Mucosa of descending colon (tissue), 3 donors: ENCODE measurements around the gene TNKS2. TPM values are rescaled to one million over a fixed set of nuclear protein-coding genes. Genes with fewer than 3 reads are reported as not detected.
A peak's percentile ranks its signal among the peaks of the same experiment; 100 is the strongest.
"Not testable (repeated sequence)": the region's sequence is repeated elsewhere in the genome, so short reads cannot be mapped to it uniquely, and the experiment has no call there.

Experiments used
- ATAC-seq: fragments of 200-7000 bp; cut with Tn5 transposase; one replicate; pipeline ENCODE4 v1.9.1; 2020; ENCODE audit warnings: mild to moderate bottlenecking, moderate library complexity
- DNase-seq, 3 donors: peaks; one replicate each; pipeline ENCODE4 v3.0.0-alpha.2; 2020
- H3K36me3 ChIP-seq: fragments of 200-600 bp; one replicate; pipeline ENCODE4 v1.8.0; 2021; ENCODE audit warnings: low read depth, mild to moderate bottlenecking
- H3K4me1 ChIP-seq: fragments of 200-600 bp; one replicate; pipeline ENCODE4 v1.8.0; 2021; ENCODE audit warnings: low read depth, mild to moderate bottlenecking
- H3K4me3 ChIP-seq: fragments of 200-600 bp; one replicate; pipeline ENCODE4 v1.8.0; 2021; ENCODE audit warnings: mild to moderate bottlenecking
- H3K9me3 ChIP-seq: fragments of 200-600 bp; one replicate; pipeline ENCODE4 v1.8.0; 2021; ENCODE audit warnings: mild to moderate bottlenecking
- intact Hi-C, 2 donors: fragments of 100-400 bp; cut with DNase I in 1 of 2; cut with micrococcal nuclease in 1 of 2; formaldehyde crosslinking; loops; one replicate each; pipeline versions ENCODE4 v1.11.0 to v1.11.1; 2022; cut with DNase I, micrococcal nuclease
- long read RNA-seq, 2 donors: library from polyadenylated mRNA; unstranded; transcript quantifications; one replicate each; pipeline ENCODE4 v2.0.0, GENCODE V29; 2019 to 2021
- total RNA-seq, 3 donors: library from RNA; stranded (reverse); fragmentation: NEBNext Ultra II Directional in 2 of 3; extraction: Animal tissue kit (Norgen Biotek cat#: 25700) in 2 of 3; gene quantifications; one replicate each; pipeline versions ENCODE4 v1.2.1 to v1.2.4, GENCODE V29; 2021 to 2023
- TF ChIP-seq, protein P1 (sequence below): fragments of 200-600 bp; IDR thresholded peaks from one replicate; pipeline ENCODE4 v1.8.0; 2022; ENCODE audit warnings: antibody characterized with exemption, mild to moderate bottlenecking
- donor health status: DM: no; HTN: no; CAD: no; lungs with moderate emphysema.
- donor health status: DM: no; HTN: no; CAD: no.
- donor health status: DM: no; HTN: yes; CAD: no.

The TNKS2 gene
- 10 to 100 TPM; 26.0 to 39.9 (median 26.4) TPM for total RNA-seq
- long read RNA-seq, donor 1, full-length matches to known transcripts = 4 of 12 reads
- long read RNA-seq, donor 1, partial matches to known transcripts = 7 of 12 reads
- long read RNA-seq, donor 1, other reads (novel, unspliced or antisense) = 1 of 12 reads
- long read RNA-seq, donor 2, partial matches to known transcripts = 2 of 2 reads
- long read RNA-seq, donor 2, other reads (novel, unspliced or antisense) = 0 of 2 reads

DNA sequence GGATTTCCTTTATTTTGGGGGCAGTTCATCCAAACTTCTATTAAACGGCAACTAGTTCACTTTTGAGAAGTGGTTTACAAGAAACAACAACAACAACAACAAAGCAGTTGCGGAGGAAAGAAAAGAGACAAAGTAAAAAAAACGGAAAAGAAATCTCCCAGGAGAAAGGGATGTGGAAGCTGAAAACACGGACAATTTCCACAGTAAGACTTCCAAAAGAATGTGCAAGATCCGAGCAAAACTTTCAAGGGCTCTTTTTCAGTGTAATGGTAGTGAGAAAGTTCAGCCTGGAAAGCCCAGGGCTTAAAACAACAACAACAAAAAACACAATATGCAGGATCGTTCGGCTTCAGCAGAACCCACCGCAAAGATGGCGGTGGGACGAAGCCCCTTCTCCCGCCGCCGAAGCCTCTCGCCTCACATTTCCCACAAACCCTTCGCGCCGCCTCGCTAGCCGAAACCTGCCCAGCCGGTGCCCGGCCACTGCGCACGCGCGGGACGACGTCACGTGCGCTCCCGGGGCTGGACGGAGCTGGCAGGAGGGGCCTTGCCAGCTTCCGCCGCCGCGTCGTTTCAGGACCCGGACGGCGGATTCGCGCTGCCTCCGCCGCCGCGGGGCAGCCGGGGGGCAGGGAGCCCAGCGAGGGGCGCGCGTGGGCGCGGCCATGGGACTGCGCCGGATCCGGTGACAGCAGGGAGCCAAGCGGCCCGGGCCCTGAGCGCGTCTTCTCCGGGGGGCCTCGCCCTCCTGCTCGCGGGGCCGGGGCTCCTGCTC lies at the start of gene TNKS2:
TNKS2 (plus strand) TSS at position 553 of the 775 bp plus-strand sequence. CDS start 265 bp downstream, outside the sequence.
- intact Hi-C loops = no loop called here
- DNase-seq = peak; percentile 93 to 97 (median 95)
- Histone ChIP-seq H3K9me3 (no peaks in the 10 kb centered on the region), H3K4me3 (peak within 1 kb of the TSS; percentile 92), H3K4me1 (peaks cover 22% of the 10 kb centered on the region), H3K36me3 (no peaks in the 10 kb centered on the region)
- TF ChIP-seq, protein P1, sequence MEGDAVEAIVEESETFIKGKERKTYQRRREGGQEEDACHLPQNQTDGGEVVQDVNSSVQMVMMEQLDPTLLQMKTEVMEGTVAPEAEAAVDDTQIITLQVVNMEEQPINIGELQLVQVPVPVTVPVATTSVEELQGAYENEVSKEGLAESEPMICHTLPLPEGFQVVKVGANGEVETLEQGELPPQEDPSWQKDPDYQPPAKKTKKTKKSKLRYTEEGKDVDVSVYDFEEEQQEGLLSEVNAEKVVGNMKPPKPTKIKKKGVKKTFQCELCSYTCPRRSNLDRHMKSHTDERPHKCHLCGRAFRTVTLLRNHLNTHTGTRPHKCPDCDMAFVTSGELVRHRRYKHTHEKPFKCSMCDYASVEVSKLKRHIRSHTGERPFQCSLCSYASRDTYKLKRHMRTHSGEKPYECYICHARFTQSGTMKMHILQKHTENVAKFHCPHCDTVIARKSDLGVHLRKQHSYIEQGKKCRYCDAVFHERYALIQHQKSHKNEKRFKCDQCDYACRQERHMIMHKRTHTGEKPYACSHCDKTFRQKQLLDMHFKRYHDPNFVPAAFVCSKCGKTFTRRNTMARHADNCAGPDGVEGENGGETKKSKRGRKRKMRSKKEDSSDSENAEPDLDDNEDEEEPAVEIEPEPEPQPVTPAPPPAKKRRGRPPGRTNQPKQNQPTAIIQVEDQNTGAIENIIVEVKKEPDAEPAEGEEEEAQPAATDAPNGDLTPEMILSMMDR = no peak
- peak; percentile 94 for ATAC-seq

DNA sequence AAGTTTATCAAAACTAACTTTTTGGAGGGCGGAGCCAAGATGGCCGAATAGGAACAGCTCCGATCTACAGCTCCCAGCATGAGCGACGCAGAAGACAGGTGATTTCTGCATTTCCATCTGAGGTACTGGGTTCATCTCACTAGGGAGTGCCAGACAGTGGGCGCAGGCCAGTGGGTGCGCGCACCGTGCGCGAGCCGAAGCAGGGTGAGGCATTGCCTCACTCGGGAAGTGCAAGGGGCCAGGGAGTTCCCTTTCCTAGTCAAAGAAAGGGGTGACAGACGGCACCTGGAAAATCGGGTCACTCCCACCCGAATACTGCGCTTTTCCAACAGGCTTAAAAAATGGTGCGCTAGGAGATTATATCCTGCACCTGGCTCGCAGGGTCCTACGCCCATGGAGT lies 48.6 kb upstream of the TNKS2 start:
- DNase-seq, H3K9me3 ChIP-seq, ATAC-seq, H3K4me3 ChIP-seq, H3K36me3 ChIP-seq, H3K4me1 ChIP-seq, intact Hi-C loops: not testable (repeated sequence)

DNA sequence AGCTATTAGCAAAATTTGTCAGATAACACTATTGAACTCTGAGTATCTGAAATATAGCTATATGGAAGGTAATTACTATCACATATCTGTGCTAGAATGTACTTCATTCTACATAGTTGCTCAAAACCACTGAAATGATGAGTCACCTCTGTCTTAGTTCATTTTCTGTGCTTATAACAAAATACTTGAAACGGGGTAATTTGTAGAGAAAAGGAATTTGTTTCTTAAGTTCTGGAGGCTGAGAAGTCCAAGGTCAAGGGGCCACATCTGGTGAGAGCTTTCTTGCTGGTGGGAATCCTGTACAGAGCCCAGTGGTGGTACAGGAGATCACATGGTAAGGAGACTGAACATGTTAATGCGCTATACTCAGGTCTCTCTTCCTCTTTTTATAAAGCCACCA lies 41.9 kb upstream of the TNKS2 start:
- TF ChIP-seq, protein P1 = no peak
- ATAC-seq (no peak), DNase-seq (no peak)
- Histone ChIP-seq H3K9me3 (no peaks in the 10 kb centered on the region), H3K4me3 (no peak overlapping the region), H3K4me1 (no peaks in the 10 kb centered on the region), H3K36me3 (no peaks in the 10 kb centered on the region)
- intact Hi-C loops = no loop called here

DNA sequence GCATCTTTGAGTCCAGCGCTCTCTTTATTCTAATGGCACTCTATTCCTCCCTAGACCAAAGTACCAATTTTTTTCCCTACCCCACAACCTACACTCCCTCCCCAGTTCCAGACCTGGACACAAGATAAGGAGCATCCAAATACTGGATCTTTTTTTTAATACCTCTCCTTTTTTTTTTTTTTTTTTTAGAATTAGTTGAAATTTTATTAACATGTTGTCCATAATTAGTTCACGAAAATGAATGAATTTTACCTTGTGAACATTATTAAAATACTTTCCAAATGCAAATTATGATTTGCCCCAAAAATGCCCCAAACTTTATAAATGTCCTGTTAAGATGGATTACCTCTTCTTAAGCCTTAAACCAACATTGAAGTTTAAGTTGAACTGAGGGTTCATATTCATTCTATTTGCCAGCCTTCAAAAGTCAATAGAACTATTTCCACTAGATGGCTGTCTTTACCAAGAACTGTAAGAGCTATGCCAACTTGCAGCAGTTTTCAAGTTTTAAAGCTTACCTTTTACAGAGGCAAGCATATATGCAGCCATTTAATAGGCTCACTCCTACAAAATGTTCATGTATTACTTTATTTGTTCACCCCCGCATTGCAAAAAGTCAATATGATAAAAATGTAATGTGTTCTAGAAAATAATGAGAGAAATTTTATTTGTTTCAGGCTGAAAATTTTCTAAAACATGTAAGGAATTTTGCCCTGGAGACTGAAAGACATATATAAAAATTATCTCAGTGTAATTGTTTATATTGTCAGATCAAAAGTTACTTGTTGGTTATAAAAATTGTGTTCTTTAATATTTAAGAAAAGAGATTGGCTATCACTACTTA lies 39.7 kb upstream of the TNKS2 start:
- peak; percentile 51 for ATAC-seq
- intact Hi-C loops = no loop called here
- TF ChIP-seq, protein P1 = no peak
- Histone ChIP-seq H3K4me1 (no peaks in the 10 kb centered on the region), H3K9me3 (no peaks in the 10 kb centered on the region), H3K4me3 (no peak overlapping the region), H3K36me3 (no peaks in the 10 kb centered on the region)
- DNase-seq = no peak

DNA sequence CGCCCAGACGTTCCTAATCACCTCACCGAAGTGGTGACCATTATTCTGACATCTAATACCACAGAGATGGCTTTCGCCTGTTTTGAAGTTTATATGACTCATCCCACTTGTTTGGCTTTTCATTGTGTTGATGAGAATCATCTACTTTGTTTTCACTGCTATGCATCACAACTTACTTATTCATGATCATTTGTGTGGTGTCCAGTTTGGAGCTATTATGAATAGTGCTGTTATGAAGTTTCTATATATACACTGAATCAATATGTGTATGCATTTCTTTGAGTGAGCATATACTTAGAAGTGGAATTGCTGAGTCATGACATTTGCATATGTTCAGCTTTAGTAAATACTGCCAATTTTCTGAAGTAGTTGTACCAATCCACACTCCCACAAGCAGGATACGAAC lies 38.6 kb upstream of the TNKS2 start:
- H3K36me3 ChIP-seq = no peaks in the 10 kb centered on the region
- TF ChIP-seq, protein P1 = no peak
- DNase-seq (no peak), ATAC-seq (no peak)
- no peaks in the 10 kb centered on the region for H3K9me3 ChIP-seq
- intact Hi-C loops = no loop called here
- no peaks in the 10 kb centered on the region for H3K4me1 ChIP-seq
- H3K4me3 ChIP-seq = no peak overlapping the region

DNA sequence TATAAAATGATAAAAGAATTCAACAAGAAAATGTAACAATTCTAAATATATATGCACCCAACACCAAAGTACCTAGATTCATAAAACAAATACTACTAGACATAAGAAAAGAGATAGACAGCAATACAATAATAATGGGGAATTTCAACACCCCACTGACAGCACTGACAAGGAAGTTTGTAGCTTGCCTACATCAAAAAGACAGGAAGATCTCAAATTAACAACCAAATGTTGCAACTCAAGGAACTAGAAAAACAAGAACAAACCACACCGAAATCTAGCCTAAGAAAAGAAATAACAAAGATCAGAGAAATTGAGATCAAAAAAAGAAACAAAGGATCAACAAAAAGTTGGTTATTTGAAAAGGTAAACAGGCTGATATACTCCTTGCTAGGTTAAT lies 36.5 kb upstream of the TNKS2 start:
- H3K4me3 ChIP-seq = no peak overlapping the region
- TF ChIP-seq, protein P1 = no peak
- no peaks in the 10 kb centered on the region for H3K36me3 ChIP-seq
- no peaks in the 10 kb centered on the region for H3K9me3 ChIP-seq
- DNase-seq = no peak
- no peaks in the 10 kb centered on the region for H3K4me1 ChIP-seq
- intact Hi-C loops = no loop called here
- no peak for ATAC-seq
